Esophagus muscularis mucosa (tissue), 4 donors: ENCODE data around the gene MTHFS. TPM values are rescaled to one million over a fixed set of nuclear protein-coding genes. Genes with fewer than 3 reads are reported as not detected.

Experiments used
- DNase-seq: peaks from one replicate; pipeline ENCODE4 v3.0.0-alpha.2; 2017; ENCODE audit errors: extremely low spot score
- H3K27ac ChIP-seq, 4 donors: fragments of 200-600 bp; sonication (generic); replicated peaks in 1 of 4; 1 replicate in 3 of 4; 2 replicates in 1 of 4; pipeline ENCODE4 v1.5.1; 2016 to 2019; ENCODE audit warnings: mild to moderate bottlenecking in 1 of 4
- H3K27me3 ChIP-seq, 4 donors: fragments of 200-600 bp; sonication (generic); one replicate each; pipeline versions ENCODE4 v1.5.1 to v1.6.0; 2016 to 2019
- H3K36me3 ChIP-seq, 4 donors: fragments of 200-600 bp; sonication (generic); one replicate each; pipeline ENCODE4 v1.5.1; 2016 to 2019
- H3K4me1 ChIP-seq, 4 donors: fragments of 200-600 bp; sonication (generic); one replicate each; pipeline ENCODE4 v1.5.1; 2016 to 2019
- H3K4me3 ChIP-seq, 4 donors: fragments of 200-600 bp; sonication (generic); 1 replicate in 2 of 4; 2 replicates in 2 of 4; pipeline ENCODE4 v1.5.1; 2016 to 2019; ENCODE audit warnings: mild to moderate bottlenecking in 4 of 4, moderate library complexity in 1 of 4
- H3K9me3 ChIP-seq, 4 donors: fragments of 200-600 bp; sonication (generic); 1 replicate in 3 of 4; 2 replicates in 1 of 4; pipeline ENCODE4 v1.5.1; 2016 to 2019
- EP300 ChIP-seq: sonication (generic); formaldehyde crosslinking; IDR thresholded peaks from one replicate; pipeline ENCODE4 v1.6.1; 2017; ENCODE audit warnings: antibody characterized with exemption
- POLR2A ChIP-seq: fragments of 450-650 bp; IDR thresholded peaks from one replicate; pipeline ENCODE4 v1.6.1; 2017; ENCODE audit warnings: antibody characterized with exemption, moderate library complexity, mild to moderate bottlenecking, low read depth
- POLR2AphosphoS5 ChIP-seq, 2 donors: sonication (generic); formaldehyde crosslinking; IDR thresholded peaks; one replicate each; pipeline ENCODE4 v1.6.1; 2017; ENCODE audit warnings: antibody characterized with exemption in 2 of 2
- WGBS: methylation state at CpG from one replicate; pipeline ENCODE4 v1.1.5; 2018; 5-methylcytosine and 5-hydroxymethylcytosine counted together
- intact Hi-C: fragments of 100-400 bp; cut with DNase I; formaldehyde crosslinking; loops from one replicate; pipeline ENCODE4 v1.15.1; 2023
- total RNA-seq, 4 donors: library from RNA; depleted of rRNA; stranded (reverse); fragments of >200 nt; gene quantifications; one replicate each; pipeline versions ENCODE4 v1.1.0 to v1.2.1, GENCODE V29; 2016
- TF ChIP-seq, protein P1 (sequence below), 3 experiments: fragments of 200-600 bp in 2 of 3; fragments of 450-650 bp in 1 of 3; sonication (generic) in 2 of 3; IDR thresholded peaks; one replicate each; pipeline ENCODE4 v1.5.1; 2017 to 2019; ENCODE audit warnings: antibody characterized with exemption in 3 of 3, mild to moderate bottlenecking in 2 of 3, moderate library complexity in 1 of 3

Gene MTHFS
- total RNA-seq: 10 to 100 TPM in 2 of 4 donors, 1 to 10 TPM in 2; 8.8 to 21.2 (median 13.1) TPM

DNA sequence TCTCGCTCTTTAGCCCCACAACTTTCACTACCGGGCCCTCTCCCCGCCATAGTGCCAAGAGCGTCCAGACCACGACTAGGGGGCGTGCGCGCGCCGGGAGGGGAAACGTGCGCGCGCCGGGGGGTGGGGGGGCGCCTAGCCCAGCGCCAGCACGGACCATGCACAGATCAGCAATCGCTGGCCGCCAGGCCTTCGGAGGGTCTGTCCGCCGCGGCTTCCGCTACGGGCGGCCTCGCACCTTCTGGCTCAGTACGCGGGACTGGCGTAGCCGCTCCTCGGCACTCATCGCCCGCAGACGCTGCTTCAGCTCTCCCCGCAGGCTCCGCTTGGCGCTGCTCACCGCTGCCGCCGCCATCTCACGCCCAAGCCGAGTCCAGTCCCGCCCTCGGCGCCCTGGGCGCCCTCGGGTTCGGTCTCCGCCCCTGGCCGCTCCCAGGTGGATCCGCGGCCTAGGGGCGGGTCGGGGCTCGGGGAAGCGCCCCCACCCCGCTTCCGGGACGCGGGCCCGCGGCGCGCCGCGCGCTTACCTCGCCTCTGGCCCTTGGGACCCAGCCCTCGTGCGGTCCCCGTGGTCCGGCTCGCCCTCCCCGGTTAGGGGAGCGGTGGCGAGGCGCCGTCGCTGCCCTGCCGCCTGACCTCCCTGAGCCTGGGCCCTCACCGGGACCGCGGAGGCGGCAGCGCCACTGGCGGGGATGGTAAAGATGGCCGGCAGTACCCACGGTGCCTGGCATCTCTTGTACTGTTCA, at the start of gene MTHFS:
TSS of gene MTHFS (minus strand) at position 381 of the 746 bp plus-strand sequence. CDS start at position 355, 26 bp downstream.
- Histone ChIP-seq H3K4me3 (peak within 1 kb of the TSS; percentile 74 to 87 (median 86)), H3K27ac (peak within 1 kb of the TSS; percentile 93 to 95 (median 94)), H3K27me3 (no peaks in the 10 kb centered on the region), H3K9me3 (no peaks in the 10 kb centered on the region), H3K36me3 (peaks cover 0 to 13% (median 0%) of the 10 kb centered on the region in 4 donors), H3K4me1 (peaks cover 4 to 18% (median 17%) of the 10 kb centered on the region in 4 donors)
- peak; percentile 92 for DNase-seq
- intact Hi-C loops: loop anchor here (2.0 kb wide), 1 partner anchor 96 kb away; no protein-coding TSS in a partner anchor
- TF ChIP-seq POLR2AphosphoS5 (IDR thresholded peaks at IDR 0.05) (peak; percentile 39 to 51), EP300 (no peak), POLR2A (no peak)
- TF ChIP-seq, protein P1, sequence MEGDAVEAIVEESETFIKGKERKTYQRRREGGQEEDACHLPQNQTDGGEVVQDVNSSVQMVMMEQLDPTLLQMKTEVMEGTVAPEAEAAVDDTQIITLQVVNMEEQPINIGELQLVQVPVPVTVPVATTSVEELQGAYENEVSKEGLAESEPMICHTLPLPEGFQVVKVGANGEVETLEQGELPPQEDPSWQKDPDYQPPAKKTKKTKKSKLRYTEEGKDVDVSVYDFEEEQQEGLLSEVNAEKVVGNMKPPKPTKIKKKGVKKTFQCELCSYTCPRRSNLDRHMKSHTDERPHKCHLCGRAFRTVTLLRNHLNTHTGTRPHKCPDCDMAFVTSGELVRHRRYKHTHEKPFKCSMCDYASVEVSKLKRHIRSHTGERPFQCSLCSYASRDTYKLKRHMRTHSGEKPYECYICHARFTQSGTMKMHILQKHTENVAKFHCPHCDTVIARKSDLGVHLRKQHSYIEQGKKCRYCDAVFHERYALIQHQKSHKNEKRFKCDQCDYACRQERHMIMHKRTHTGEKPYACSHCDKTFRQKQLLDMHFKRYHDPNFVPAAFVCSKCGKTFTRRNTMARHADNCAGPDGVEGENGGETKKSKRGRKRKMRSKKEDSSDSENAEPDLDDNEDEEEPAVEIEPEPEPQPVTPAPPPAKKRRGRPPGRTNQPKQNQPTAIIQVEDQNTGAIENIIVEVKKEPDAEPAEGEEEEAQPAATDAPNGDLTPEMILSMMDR (IDR thresholded peaks at IDR 0.05): peak; percentile 52 to 54 (median 54)
- under 1% methylated on average over 20 of the region's 90 CpGs for WGBS

DNA sequence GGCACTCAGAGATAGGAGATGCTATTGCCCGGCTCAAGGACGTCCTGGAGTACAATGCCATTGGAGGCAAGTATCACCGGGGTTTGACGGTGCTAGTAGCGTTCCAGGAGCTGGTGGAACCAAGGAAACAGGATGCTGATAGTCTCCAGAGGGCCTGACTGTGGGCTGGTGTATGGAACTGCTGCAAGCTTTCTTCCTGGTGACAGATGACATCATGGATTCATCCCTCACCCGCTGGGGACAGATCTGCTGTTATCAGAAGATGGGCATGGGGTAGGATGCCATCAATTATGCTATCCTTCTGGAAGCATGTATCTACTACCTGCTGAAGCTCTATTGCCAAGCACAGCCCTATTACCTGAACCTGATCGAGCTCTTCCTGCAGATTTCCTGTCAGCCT, 47.8 kb upstream of the MTHFS start:
- 81% methylated on average over 6 of the region's 7 CpGs for WGBS
- H3K36me3 ChIP-seq: no peaks in the 10 kb centered on the region
- intact Hi-C loops: no loop called here

GRCh38 chr15:79943820-79944219, 47.0 kb upstream of the MTHFS start:
- WGBS: 70% methylated on average over 1 of the region's 1 CpG

More for the DNA sequence above, 47.8 kb upstream of the MTHFS start:
- H3K4me3 ChIP-seq: no peak overlapping the region
- peaks cover 0 to 28% (median 0%) of the 10 kb centered on the region in 4 donors for H3K27me3 ChIP-seq
- H3K27ac ChIP-seq: no peak overlapping the region
- H3K9me3 ChIP-seq: no peaks in the 10 kb centered on the region
- TF ChIP-seq POLR2A: no peak
- no peak for TF ChIP-seq POLR2AphosphoS5 (IDR thresholded peaks at IDR 0.05)
- TF ChIP-seq, protein P1 (IDR thresholded peaks at IDR 0.05): no peak
- TF ChIP-seq EP300: no peak
- H3K4me1 ChIP-seq: no peaks in the 10 kb centered on the region
- no peak for DNase-seq

GRCh38 chr15:79942741-79943481, 46.1 kb upstream of the MTHFS start:
- Histone ChIP-seq H3K36me3 (no peaks in the 10 kb centered on the region), H3K27me3 (peaks cover 0 to 28% (median 0%) of the 10 kb centered on the region in 4 donors), H3K9me3 (no peaks in the 10 kb centered on the region), H3K27ac (no peak overlapping the region), H3K4me1 (no peaks in the 10 kb centered on the region), H3K4me3 (no peak overlapping the region)
- DNase-seq: no peak
- 80% methylated on average over 7 of the region's 7 CpGs for whole genome bisulfite sequencing
- no peak for TF ChIP-seq POLR2AphosphoS5 (IDR thresholded peaks at IDR 0.05)
- TF ChIP-seq, protein P1 (IDR thresholded peaks at IDR 0.05): no peak
- no peak for TF ChIP-seq POLR2A
- no peak for TF ChIP-seq EP300
- intact Hi-C loops: no loop called here

More at GRCh38 chr15:79943820-79944219, 47.0 kb upstream of the MTHFS start:
- no peaks in the 10 kb centered on the region for H3K9me3 ChIP-seq
- peaks cover 0 to 28% (median 0%) of the 10 kb centered on the region in 4 donors for H3K27me3 ChIP-seq
- TF ChIP-seq POLR2A: no peak
- H3K4me1 ChIP-seq: no peaks in the 10 kb centered on the region
- no peak overlapping the region for H3K27ac ChIP-seq
- H3K4me3 ChIP-seq: no peak overlapping the region
- H3K36me3 ChIP-seq: no peaks in the 10 kb centered on the region
- no peak for DNase-seq
- intact Hi-C loops: no loop called here

- WGBS: 88% methylated on average over 4 of the region's 4 CpGs
- TF ChIP-seq, protein P1 (IDR thresholded peaks at IDR 0.05): no peak
- TF ChIP-seq POLR2AphosphoS5 (IDR thresholded peaks at IDR 0.05) (no peak), EP300 (no peak), POLR2A (no peak)
- no peak for DNase-seq
Observed at GRCh38 chr15:79939399-79939798, 42.6 kb upstream of the MTHFS start.

More at GRCh38 chr15:79939399-79939798, 42.6 kb upstream of the MTHFS start:
- H3K36me3 ChIP-seq: no peaks in the 10 kb centered on the region
- no peak overlapping the region for H3K4me3 ChIP-seq
- intact Hi-C loops: no loop called here
- H3K27me3 ChIP-seq: peaks cover 0 to 45% (median 0%) of the 10 kb centered on the region in 4 donors
- no peaks in the 10 kb centered on the region for H3K4me1 ChIP-seq
- no peak overlapping the region for H3K27ac ChIP-seq
- H3K9me3 ChIP-seq: no peaks in the 10 kb centered on the region
